ENCODE data around the gene JPT2. TPM values are rescaled to one million over a fixed set of nuclear protein-coding genes. Genes with fewer than 3 reads are reported as not detected.

Gene JPT2
- total and polyA plus RNA-seq, 10 of the 15 experiments (the other 5 are each of a cell fraction or from before 2014, with no cell fraction given), result 11.7 to 78.4 (median 48.4) TPM

GRCh38 chr16:1639282-1639681 lies 38.8 kb upstream of the JPT2 start (continued):
- TF ChIP-seq USF1 (IDR thresholded peaks at IDR 0.05; ENCODE audit: borderline replicate concordance, extremely low read length, insufficient read depth, low read depth, low read length) (no peak), USF2 (IDR thresholded peaks at IDR 0.05; ENCODE audit: borderline replicate concordance, low read depth, low read length) (no peak), KDM1A (IDR thresholded peaks at IDR 0.05; ENCODE audit: borderline replicate concordance) (no peak), KLF5 (IDR thresholded peaks at IDR 0.05; ENCODE audit: partially characterized antibody) (no peak), STAT3 (IDR thresholded peaks at IDR 0.05; ENCODE audit: low read depth, low read length) (no peak), POU2F2 (IDR thresholded peaks at IDR 0.05; ENCODE audit: borderline replicate concordance, low read depth, low read length) (no peak), IKZF2 (IDR thresholded peaks at IDR 0.05) (no peak), SP1 (IDR thresholded peaks at IDR 0.05; ENCODE audit: low read depth, low read length) (no peak), MTA3 (IDR thresholded peaks at IDR 0.05; ENCODE audit: borderline replicate concordance, low read length) (no peak)

- ChIA-PET SMC1A (ENCODE audit: uncharacterized antibody, unreplicated experiment) (no interaction called here), CTCF (no interaction called here), RAD21 (ENCODE audit: unreplicated experiment) (no interaction called here), POLR2A (no interaction called here)
- Histone ChIP-seq H3K27ac (ENCODE audit: control insufficient read depth, insufficient read depth) (no peak overlapping the region), H4K20me1 (ENCODE audit: control insufficient read depth, insufficient read depth) (no peaks in the 10 kb centered on the region), H3K36me3 (ENCODE audit: control insufficient read depth in 2 of 2, insufficient read depth in 2 of 2, low read length in 1 of 2) (peaks cover 3 to 39% of the 10 kb centered on the region in 2 experiments; a peak in 3 of 4 replicates), H2AFZ (ENCODE audit: control insufficient read depth, low read depth, low read length) (no peak overlapping the region), H3K79me2 (ENCODE audit: control insufficient read depth, insufficient read depth, low read length) (no peaks in the 10 kb centered on the region), H3K4me1 (ENCODE audit: control insufficient read depth, insufficient read depth, low read length) (no peaks in the 10 kb centered on the region), H3K4me3 (no peak overlapping the region), H3K9ac (ENCODE audit: control insufficient read depth, insufficient read depth, low read length) (no peak overlapping the region), H3K9me3 (replicated peaks; ENCODE audit: control insufficient read depth, insufficient read depth, low read length) (no peaks in the 10 kb centered on the region), H3K4me2 (ENCODE audit: control insufficient read depth, insufficient read depth) (no peak overlapping the region), H3K27me3 (replicated peaks in 1 of 2; ENCODE audit: control insufficient read depth in 2 of 2, insufficient read depth in 2 of 2, low read length in 1 of 2) (no peaks in the 10 kb centered on the region)
- intact Hi-C loops (cut with micrococcal nuclease; ENCODE audit: unreplicated experiment), result no loop called here
- WGBS (ENCODE audit: insufficient coverage, insufficient replicate concordance, low lambda C conversion rate, missing lambda C conversion rate), result 93% methylated on average over 11 of the region's 11 CpGs
- in situ Hi-C loops (cut with MboI), result no loop called here
- BruUV-seq (replicated peaks), result no TSS peak
- DNase-seq (ENCODE audit: low read depth, low spot score), result no peak
- no peak for FAIRE-seq
- ATAC-seq, result no peak
- TF ChIP-seq ELK1 (IDR thresholded peaks at IDR 0.05; ENCODE audit: low read depth, low read length) (no peak), YY1 (IDR thresholded peaks at IDR 0.05; ENCODE audit: low read depth, low read length) (no peak), SMAD1 (IDR thresholded peaks at IDR 0.05; ENCODE audit: low read depth, partially characterized antibody) (no peak), HCFC1 (IDR thresholded peaks at IDR 0.05; ENCODE audit: low read length) (no peak), RELB (IDR thresholded peaks at IDR 0.05; ENCODE audit: low read depth) (no peak), LARP7 (IDR thresholded peaks at IDR 0.05) (no peak), EED (IDR thresholded peaks at IDR 0.05; ENCODE audit: low read depth) (no peak), CEBPZ (IDR thresholded peaks at IDR 0.05; ENCODE audit: low read depth, low read length) (no peak)
Measured at GRCh38 chr16:1639860-1640259, 38.2 kb upstream of the JPT2 start.
